K562 (cell line): ENCODE data around the gene LPAR3.

Experiments
- ATF2 ChIP-seq: sonication (generic); formaldehyde crosslinking; IDR thresholded peaks from 2 replicates; pipeline ENCODE4 v1.8.1; 2022; ENCODE audit warnings: missing genetic modification reagents
- ATF3 ChIP-seq, 2 experiments: fragments of 450-650 bp in 1 of 2; sonication (generic) in 1 of 2; formaldehyde crosslinking in 1 of 2; IDR thresholded peaks in 1 of 2; conservative IDR thresholded peaks in 1 of 2; 2 replicates each; pipeline versions ENCODE4 v1.6.1 to v1.8.1; 2016 to 2023; ENCODE audit warnings: mild to moderate bottlenecking in 2 of 2, moderate library complexity in 2 of 2, inconsistent platforms in 1 of 2, missing genetic modification reagents in 1 of 2
- CTCF ChIP-seq, 3 experiments: IDR thresholded peaks in 2 of 3; conservative IDR thresholded peaks in 1 of 3; 2 replicates each; pipeline ENCODE4 v1.5.1; 2011 to 2012; ENCODE audit warnings: low read length in 3 of 3, mild to moderate bottlenecking in 3 of 3, control low read depth in 2 of 3, improper control_type of control experiment in 1 of 3, inconsistent platforms in 1 of 3, low read depth in 1 of 3, mixed read lengths in 1 of 3, moderate library complexity in 1 of 3; ENCODE audit not compliant: insufficient read depth in 2 of 3
- ELF2 ChIP-seq: fragments of 250-450 bp; sonication (Bioruptor Pico); IDR thresholded peaks from 2 replicates; pipeline ENCODE4 v1.5.0; 2021; ENCODE audit warnings: mild to moderate bottlenecking
- ELF4 ChIP-seq: fragments of 450-650 bp; formaldehyde crosslinking; IDR thresholded peaks from 2 replicates; pipeline ENCODE4 v1.4.0; 2022; ENCODE audit warnings: missing genetic modification characterization
- ESRRA ChIP-seq: fragments of 450-650 bp; IDR thresholded peaks from 2 replicates; pipeline ENCODE4 v1.6.1; 2014; ENCODE audit warnings: low read depth, mild to moderate bottlenecking, moderate library complexity, borderline replicate concordance
- POLR2AphosphoS5 ChIP-seq: IDR thresholded peaks from 2 replicates; pipeline ENCODE4 v1.6.1; 2011; ENCODE audit warnings: mild to moderate bottlenecking, low read depth, low read length, moderate library complexity; ENCODE audit not compliant: control insufficient read depth, insufficient read depth
- STAT6 ChIP-seq: sonication (generic); formaldehyde crosslinking; IDR thresholded peaks from 2 replicates; pipeline ENCODE4 v1.8.1; 2023; ENCODE audit warnings: mild to moderate bottlenecking, missing genetic modification reagents
- YY1 ChIP-seq, 3 experiments: IDR thresholded peaks; 2 replicates each; pipeline ENCODE4 v1.6.1; 2011; ENCODE audit warnings: low read length in 2 of 3, mild to moderate bottlenecking in 2 of 3, moderate library complexity in 2 of 3, borderline replicate concordance in 1 of 3, control low read depth in 1 of 3, low read depth in 1 of 3; ENCODE audit not compliant: insufficient read depth in 3 of 3, insufficient replicate concordance in 2 of 3, control insufficient read depth in 1 of 3, insufficient read length in 1 of 3; ENCODE audit errors: extremely low read depth in 1 of 3
- ZFP30 ChIP-seq: fragments of 250-450 bp; sonication (Bioruptor Pico); IDR thresholded peaks from 2 replicates; pipeline ENCODE4 v1.8.0; 2022; ENCODE audit warnings: moderate library complexity, mild to moderate bottlenecking, inconsistent platforms, borderline replicate concordance
- ZKSCAN8 ChIP-seq: fragments of 200-800 bp; sonication (Bioruptor generic); IDR thresholded peaks from 2 replicates; pipeline ENCODE4 v1.6.1; 2016; ENCODE audit warnings: missing genetic modification characterization, missing compliant biosample characterization
- ZNF274 ChIP-seq: IDR thresholded peaks from 2 replicates; pipeline ENCODE4 v1.6.1; 2011; ENCODE audit warnings: low read depth, mild to moderate bottlenecking, low read length, moderate library complexity, borderline replicate concordance
- ZNF57 ChIP-seq: fragments of 450-650 bp; formaldehyde crosslinking; IDR thresholded peaks from 2 replicates; pipeline ENCODE4 v1.4.0; 2020; ENCODE audit warnings: mild to moderate bottlenecking, moderate library complexity

GRCh38 chr1:84919461-84919970 lies 26.5 kb upstream of the LPAR3 start:
- TF ChIP-seq ATF3 (IDR thresholded peaks at IDR 0.05) (no peak), ATF3 (CRISPR knock-in tag; conservative IDR thresholded peaks at IDR 0.05) (no peak), ZKSCAN8 (CRISPR knock-in tag) (no peak), CTCF (IDR thresholded peaks at IDR 0.05 in 2 of 3, conservative IDR thresholded peaks at IDR 0.05 in 1 of 3; ENCODE audit: insufficient read depth in 2 of 3, low read depth in 1 of 3, low read length in 3 of 3) (no peak), ZNF57 (no peak), ELF4 (CRISPR knock-in tag) (no peak), ESRRA (no peak), ELF2 (CRISPR knock-in tag) (no peak), POLR2AphosphoS5 (no peak), ATF2 (CRISPR knock-in tag) (no peak), ZFP30 (no peak), YY1 (IDR thresholded peaks at IDR 0.05; ENCODE audit: borderline replicate concordance in 1 of 3, control insufficient read depth in 1 of 3, extremely low read depth in 1 of 3, insufficient read depth in 3 of 3, insufficient read length in 1 of 3, insufficient replicate concordance in 2 of 3, low read depth in 1 of 3, low read length in 2 of 3) (no peak), STAT6 (no peak), ZNF274 (no peak)
